GM21786 (cell line): ENCODE results near the gene SCRN2.

Source experiments
- ATAC-seq: cut with Tn5 transposase; IDR thresholded peaks from one replicate; pipeline ENCODE4 v1.9.1; 2021; ENCODE audit not compliant: unreplicated experiment

SCRN2 gene

GRCh38 chr17:47872019-47872650, 31.1 kb upstream of the SCRN2 start:
- ATAC-seq: no peak

GRCh38 chr17:47871048-47871447, 30.0 kb upstream of the SCRN2 start:
- no peak for ATAC-seq

GRCh38 chr17:47870056-47870455, 29.0 kb upstream of the SCRN2 start:
- no peak for ATAC-seq

- no peak for ATAC-seq
These were observed 28.0 kb upstream of the SCRN2 start for GRCh38 chr17:47869114-47869513.

GRCh38 chr17:47867813-47868533, 26.9 kb upstream of the SCRN2 start:
- no peak for ATAC-seq

- no peak for ATAC-seq
These were observed 25.9 kb upstream of the SCRN2 start for GRCh38 chr17:47866941-47867340.

GRCh38 chr17:47864791-47865216, 23.7 kb upstream of the SCRN2 start:
- ATAC-seq: no peak

- no peak for ATAC-seq
These were observed 21.8 kb upstream of the SCRN2 start for GRCh38 chr17:47862621-47863440.

- no peak for ATAC-seq
These were observed 19.3 kb upstream of the SCRN2 start for GRCh38 chr17:47860386-47860785.

- ATAC-seq: no peak
These were observed 16.7 kb upstream of the SCRN2 start for GRCh38 chr17:47857551-47858455.

- no peak for ATAC-seq
These were observed 15.8 kb upstream of the SCRN2 start for GRCh38 chr17:47856830-47857229.

GRCh38 chr17:47855737-47856136, 14.7 kb upstream of the SCRN2 start:
- ATAC-seq: no peak

- no peak for ATAC-seq
These were observed 12.5 kb upstream of the SCRN2 start for GRCh38 chr17:47853616-47854015.

- ATAC-seq: no peak
These were observed 11.3 kb upstream of the SCRN2 start for GRCh38 chr17:47852113-47852949.

- no peak for ATAC-seq
These were observed 10.7 kb upstream of the SCRN2 start for GRCh38 chr17:47851764-47852112.

- no peak for ATAC-seq
These were observed 9.9 kb upstream of the SCRN2 start, which contains the start of gene SP6 for GRCh38 chr17:47850692-47851573. Gene SP6 (minus strand): TSS chr17:47851163. CDS start chr17:47848429, 2,734 bp downstream.

- ATAC-seq: no peak
These were observed 9.3 kb upstream of the SCRN2 start for GRCh38 chr17:47850373-47850691.

- no peak for ATAC-seq
These were observed 7.1 kb upstream of the SCRN2 start for GRCh38 chr17:47848198-47848513.
